Measurements from ENCODE around the gene MOCS1.

- TF ChIP-seq, protein P1, sequence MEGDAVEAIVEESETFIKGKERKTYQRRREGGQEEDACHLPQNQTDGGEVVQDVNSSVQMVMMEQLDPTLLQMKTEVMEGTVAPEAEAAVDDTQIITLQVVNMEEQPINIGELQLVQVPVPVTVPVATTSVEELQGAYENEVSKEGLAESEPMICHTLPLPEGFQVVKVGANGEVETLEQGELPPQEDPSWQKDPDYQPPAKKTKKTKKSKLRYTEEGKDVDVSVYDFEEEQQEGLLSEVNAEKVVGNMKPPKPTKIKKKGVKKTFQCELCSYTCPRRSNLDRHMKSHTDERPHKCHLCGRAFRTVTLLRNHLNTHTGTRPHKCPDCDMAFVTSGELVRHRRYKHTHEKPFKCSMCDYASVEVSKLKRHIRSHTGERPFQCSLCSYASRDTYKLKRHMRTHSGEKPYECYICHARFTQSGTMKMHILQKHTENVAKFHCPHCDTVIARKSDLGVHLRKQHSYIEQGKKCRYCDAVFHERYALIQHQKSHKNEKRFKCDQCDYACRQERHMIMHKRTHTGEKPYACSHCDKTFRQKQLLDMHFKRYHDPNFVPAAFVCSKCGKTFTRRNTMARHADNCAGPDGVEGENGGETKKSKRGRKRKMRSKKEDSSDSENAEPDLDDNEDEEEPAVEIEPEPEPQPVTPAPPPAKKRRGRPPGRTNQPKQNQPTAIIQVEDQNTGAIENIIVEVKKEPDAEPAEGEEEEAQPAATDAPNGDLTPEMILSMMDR (IDR thresholded peaks at IDR 0.05): no peak
- no peak for TF ChIP-seq ZFX (IDR thresholded peaks at IDR 0.05; ENCODE audit: borderline replicate concordance)
Measured at GRCh38 chr6:39891976-39892375, 42.3 kb downstream of the MOCS1 start.

Measured in 22Rv1 (cell line).